NCI-H2196 (cell line): ENCODE measurements around the gene ERG28.
"Not testable (repeated sequence)": the region's sequence is repeated elsewhere in the genome, so short reads cannot be mapped to it uniquely, and the experiment has no call there.

Experiments
- DNase-seq: peaks from one replicate; lab custom pipeline; 2025; ENCODE audit not compliant: unreplicated experiment; lab: John Stamatoyannopoulos, UW

The ERG28 gene

DNA sequence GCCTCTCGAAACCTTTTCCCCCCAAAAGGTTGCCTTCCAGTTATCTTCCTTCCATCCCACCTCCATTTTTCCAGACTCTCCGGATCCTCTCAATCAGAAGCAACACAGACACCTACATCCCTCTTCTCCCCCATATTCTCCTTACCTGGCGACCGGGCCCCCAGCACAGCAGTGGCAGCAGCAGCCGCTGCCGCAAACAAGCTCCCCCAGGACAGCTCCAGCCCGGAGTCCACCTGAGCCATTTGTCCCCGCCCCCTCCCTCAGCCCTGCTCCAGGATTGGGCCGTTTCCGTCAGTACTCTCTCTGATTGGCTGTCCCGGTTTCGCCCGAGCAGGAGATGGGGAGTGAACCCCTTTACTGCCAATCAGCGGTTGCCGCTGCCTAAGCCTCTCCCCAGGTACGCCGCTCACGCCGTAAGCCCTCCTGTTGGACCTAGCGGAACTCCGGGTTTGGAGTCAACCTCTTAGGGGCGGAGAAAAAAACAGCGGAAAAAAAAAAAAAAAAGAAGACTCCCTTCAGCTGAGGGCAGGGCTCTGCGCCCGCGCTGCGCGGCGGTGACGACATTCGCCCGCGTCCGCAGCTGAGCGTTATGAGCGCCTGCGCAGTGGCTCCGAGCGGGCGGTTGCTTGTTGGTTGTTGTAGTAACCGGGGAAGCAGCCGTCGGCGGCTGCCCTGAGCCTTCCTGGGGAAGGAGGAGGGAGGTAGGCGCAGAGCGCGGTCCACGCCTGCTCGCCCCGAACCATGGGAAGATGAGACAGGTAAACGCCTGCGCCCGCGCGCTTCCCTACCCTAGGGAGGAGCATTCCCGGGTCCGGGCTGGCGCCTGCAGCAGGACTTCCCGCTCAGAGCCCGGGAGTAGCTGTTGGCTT, at the start of gene ERG28, which contains the start of gene TTLL5:
TSS of gene ERG28 (minus strand) at position 247 of the 869 bp plus-strand sequence. CDS start 3,374 bp downstream, outside the sequence.
TSS of gene TTLL5 (plus strand) at position 617 of the 869 bp plus-strand sequence. CDS start 1,904 bp downstream, outside the sequence.
- DNase-seq: peak; percentile 100

- peak; percentile 78 for DNase-seq
These were observed 48.6 kb upstream of the ERG28 start for GRCh38 chr14:75709207-75709812.

DNA sequence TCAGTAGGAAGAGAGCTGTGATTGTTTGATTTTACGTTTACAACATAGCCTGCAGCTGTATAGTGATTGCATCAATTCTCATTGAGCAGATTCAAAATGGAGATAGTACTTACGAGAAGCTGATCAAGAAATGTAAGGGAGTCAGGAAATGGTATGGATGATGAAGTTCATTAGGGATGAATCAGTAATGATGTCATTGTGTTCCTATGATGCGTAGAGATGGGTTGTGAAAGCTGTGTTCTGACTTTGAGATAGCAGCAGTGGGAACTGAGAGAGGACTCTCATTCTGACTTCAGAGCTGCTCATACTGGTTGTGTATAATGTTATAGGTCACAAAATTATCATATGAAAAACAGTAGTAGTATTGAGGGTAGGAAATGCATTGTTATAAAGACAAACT, 44.3 kb upstream of the ERG28 start:
- DNase-seq: no peak

GRCh38 chr14:75703467-75703866, 42.8 kb upstream of the ERG28 start:
- DNase-seq: no peak

- DNase-seq: no peak
These were observed 42.1 kb upstream of the ERG28 start for GRCh38 chr14:75702616-75703261.

DNA sequence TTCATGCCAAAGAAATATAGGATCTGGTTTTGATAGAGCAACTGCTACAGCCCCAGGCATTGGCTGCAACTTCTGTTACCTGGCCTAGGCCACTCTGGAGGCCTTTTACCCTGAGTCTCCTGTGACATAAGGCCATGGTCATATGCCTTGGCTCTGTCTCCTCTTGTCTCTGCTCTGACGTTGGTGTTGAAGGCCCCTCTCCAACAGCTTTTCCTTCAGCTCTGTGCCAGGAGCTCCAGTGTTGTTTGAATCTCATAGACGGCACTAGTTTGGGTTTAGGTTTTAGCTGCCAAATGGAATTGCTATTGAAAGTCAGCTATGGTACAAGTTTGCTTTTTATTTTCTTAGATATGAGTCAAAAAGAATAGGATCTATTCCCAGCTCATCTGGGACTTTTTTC, 41.4 kb upstream of the ERG28 start:
- no peak for DNase-seq

DNA sequence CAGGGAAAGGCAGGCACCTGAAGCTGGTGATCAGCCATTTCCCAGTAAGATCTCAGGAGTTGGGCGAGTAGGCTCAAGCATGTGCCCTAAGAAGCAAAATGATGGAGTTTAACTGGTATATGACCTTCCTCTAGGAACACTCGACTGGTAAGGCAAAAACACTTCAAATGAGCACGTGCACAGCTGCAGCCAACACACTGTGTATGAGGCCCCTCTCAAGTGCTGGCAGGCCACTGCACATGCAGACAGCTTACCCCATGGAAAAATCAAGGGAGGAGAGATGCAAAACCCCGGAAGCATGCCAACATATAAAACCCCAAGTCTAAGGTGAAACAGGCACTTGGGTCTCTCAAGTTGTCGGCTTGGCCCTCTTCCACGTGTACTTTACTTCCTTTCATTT, 39.6 kb upstream of the ERG28 start:
- DNase-seq: no peak

- no peak for DNase-seq
These were observed 38.7 kb upstream of the ERG28 start for GRCh38 chr14:75699331-75699730.

GRCh38 chr14:75697918-75698317, 37.2 kb upstream of the ERG28 start:
- no peak for DNase-seq

DNA sequence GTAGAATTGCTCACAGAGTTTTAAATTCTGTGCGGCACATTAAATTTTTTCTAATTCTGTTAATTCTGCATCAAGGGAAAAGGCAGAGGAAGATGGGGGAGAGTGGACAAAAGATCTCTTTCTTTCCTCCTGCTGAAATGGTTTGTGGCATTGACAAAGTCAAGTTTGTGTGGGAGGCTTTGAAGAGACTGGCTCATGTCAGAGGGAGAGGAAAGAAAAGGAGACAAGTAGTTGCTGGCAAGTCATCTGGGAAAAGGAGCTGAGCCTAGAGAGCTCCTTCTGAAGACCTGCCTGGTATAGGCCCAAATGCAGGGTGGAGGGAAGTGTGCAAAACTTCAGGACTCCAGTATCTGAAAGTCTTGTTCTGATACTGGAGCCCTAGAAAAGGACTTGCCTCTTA, 36.7 kb upstream of the ERG28 start:
- DNase-seq: no peak

- not testable (repeated sequence) for DNase-seq
These were observed 34.3 kb upstream of the ERG28 start for GRCh38 chr14:75695025-75695424.

GRCh38 chr14:75690010-75690409, 29.3 kb upstream of the ERG28 start:
- DNase-seq: no peak

DNA sequence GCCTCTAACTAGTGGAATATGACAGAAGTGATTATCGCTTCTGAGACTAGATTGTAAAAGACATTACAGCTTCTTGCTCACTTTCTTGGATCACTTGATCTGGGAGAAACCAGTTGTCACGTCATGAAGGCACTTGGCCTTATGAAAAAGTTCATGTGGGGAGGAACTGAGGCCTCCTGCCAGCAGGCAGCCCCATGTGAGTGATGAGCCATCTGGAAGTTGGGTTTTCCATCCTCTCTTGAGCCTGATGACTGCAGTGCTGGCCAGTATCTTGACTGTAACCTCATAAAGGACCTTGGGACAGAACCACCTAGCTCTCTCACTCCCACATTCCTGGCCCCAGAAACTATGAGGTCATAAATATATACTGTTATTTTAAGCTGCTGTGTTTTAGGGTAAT, 28.3 kb upstream of the ERG28 start:
- DNase-seq: no peak

- DNase-seq: no peak
These were observed 25.2 kb upstream of the ERG28 start for GRCh38 chr14:75685910-75686309.

GRCh38 chr14:75675265-75675960, 14.7 kb upstream of the ERG28 start:
- DNase-seq: no peak

DNA sequence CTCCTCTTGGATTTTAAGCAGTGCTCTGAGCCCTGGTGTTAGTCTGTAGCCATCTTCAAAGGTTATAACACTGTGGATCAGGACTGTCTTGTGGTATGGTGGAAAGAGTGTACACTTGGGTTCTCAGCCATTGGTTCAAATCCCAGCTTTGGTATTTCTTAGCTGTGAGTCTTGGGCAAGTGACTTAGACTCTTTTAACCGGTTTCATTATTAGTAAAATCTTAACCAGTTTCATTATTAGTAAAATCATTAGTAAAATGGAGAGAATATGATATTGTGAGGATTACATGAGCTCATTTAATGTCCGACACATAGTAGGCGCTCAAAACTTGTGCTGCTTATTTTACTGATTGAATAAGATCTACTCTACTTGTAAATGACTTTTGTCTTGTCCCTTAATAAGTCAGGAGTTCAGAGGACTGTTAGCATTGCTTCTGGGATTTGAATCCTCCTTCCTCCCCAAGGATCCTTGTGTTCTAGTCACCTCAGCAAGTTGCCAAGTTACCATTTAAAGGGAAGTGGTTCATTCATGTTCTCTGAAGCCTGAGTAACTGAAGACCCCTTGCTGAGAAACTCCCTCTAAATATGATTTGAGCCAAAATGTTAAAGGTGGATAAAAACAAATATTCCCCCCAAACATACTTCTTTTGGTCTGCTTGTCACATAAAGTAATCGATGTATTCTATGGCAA, 12.8 kb upstream of the ERG28 start:
- no peak for DNase-seq

DNA sequence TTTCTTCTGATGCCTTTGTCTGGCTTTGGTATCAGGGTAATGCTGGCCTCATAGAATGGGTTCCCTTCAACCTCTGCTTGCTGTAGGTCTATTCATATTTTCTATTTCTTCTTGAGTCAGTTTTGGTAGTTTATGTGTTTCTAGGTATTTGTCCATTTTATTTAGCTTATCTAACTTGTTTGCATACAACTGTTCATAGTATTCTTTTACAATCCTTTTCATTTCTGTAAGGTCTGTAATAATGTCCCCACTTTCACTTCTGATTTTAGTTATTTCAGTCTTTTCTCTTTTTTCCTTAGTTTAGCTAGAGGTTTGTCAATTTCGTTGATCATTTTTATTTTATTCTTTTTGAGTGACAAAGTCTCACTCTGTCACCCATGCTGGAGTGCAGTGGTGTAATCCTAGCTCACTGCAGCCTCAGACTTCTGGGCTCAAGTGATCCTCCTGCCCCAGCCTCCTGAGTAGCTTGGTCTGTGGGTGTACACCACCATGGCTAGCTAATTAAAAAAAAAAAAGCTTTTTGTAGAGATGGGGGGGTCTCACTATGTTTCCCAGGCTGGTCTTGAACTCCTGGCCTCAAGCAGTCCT, 12.0 kb upstream of the ERG28 start:
- DNase-seq: no peak

DNA sequence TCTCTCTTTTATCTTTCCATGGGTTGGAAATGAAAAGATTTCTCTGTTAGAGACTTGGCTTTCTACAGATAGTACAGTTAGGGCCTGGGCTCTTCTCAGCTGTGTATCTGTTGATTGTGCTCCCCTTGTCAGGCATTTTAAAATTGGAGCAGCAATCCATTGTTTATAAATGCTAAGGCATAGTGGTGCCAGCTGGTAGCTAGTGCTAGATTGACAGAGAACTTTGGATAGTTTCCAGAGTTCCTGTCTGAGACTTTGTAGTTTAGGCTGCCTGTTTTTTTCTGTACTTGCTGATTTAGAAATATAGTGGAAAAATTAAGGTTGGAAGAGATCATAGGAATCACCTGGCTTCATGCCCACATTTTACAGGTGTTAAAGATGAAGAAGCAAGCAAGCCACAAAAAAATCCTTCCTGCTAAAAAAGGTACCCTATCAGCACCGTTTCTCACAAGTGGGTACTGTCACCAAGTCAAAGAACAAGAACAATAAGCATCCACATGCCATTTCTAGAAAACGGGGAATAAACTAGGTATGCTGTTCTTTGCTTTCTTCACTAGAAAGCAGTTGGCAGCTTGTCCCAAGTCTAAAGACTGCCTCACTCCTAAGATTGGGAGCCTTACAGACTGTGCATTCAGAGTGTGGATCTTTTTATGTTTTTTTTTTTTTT, 6.6 kb upstream of the ERG28 start:
- no peak for DNase-seq

DNA sequence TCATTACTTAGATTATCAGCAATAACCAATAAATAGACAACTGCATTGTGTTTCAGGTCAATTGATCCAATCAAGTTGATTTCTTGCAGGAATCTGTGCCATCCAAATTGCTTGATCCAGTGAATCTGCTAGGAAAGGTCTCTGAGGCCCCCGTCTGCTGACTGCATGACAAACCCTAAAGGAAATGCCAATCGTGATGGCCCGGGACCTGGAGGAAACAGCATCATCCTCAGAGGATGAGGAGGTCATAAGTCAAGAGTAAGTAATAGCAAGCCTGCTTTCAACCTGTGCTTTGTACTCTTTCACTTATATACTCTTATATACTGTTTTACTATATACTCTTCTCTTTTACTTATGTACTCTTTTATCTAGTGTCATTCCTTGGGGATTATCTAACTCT, 2.3 kb upstream of the ERG28 start:
- no peak for DNase-seq

DNA sequence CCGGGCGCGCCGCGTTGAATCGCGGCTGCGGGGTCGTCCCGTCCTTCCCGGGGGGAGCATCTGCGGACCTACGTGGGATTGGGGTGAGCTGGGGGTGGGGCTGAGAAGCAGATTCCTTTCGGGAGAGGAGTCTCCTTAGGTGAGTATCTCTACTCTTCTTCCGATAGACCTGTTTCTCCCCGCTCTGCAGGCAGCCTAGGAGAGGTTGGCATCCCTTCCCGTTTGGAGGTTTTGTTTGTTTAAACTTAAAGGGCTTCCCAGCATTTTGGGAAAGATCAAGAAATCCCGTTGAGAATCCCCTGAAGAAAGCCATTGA, 781 bp upstream of the ERG28 start:
- no peak for DNase-seq
